ENCODE results near the gene GHRHR. TPM values are rescaled to one million over a fixed set of nuclear protein-coding genes. Genes with fewer than 3 reads are reported as not detected.

Gene GHRHR
- total RNA-seq, 6 experiments from 2014 or later, result 0.37 to 0.60 (median 0.59) TPM; not detected in 3

- 80% methylated on average over 2 of the region's 5 CpGs for WGBS (ENCODE audit: insufficient coverage, low coverage, low lambda C conversion rate, missing lambda C conversion rate)
- DNase-seq (no peak), ATAC-seq (no peak)
- Histone ChIP-seq H3K4me1 (no peaks in the 10 kb centered on the region), H3K27ac (no peak overlapping the region), H3K4me3 (no peak overlapping the region), H3K9me3 (no peaks in the 10 kb centered on the region), H3K36me3 (no peaks in the 10 kb centered on the region), H3K27me3 (no peaks in the 10 kb centered on the region)
- TF ChIP-seq POLR2A (IDR thresholded peaks at IDR 0.05) (no peak), CTCF (IDR thresholded peaks at IDR 0.05) (no peak)
- intact Hi-C loops (cut with DNase I), result loop anchor here in 1 of 2 donors (10.0 kb wide), 1 partner anchor 108 kb away; no protein-coding TSS in a partner anchor
Observed at GRCh38 chr7:30996883-30997282, 33.1 kb downstream of the GHRHR start.

DNA sequence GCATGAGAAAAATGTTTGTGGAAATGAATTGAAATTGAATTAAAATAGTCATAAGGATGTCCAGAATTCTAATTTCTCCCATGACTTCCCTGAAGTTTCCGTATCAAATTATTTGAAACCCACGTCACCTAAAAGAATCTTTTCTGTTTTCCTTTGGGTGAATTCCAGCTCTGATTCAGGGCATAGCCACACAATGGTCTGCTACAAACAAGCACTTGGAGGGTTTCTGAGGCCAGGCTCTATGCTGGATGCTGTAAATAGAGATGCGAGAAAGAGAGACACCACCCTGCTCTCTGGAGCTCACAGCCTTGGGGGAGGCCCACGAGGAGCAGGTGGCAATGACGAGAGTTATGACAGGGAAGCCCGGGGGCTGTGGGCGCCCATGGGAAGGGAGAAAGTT is 33.6 kb downstream of the GHRHR start:
- Histone ChIP-seq H3K4me3 (no peak overlapping the region), H3K4me1 (no peaks in the 10 kb centered on the region), H3K27me3 (no peaks in the 10 kb centered on the region), H3K9me3 (no peaks in the 10 kb centered on the region), H3K27ac (no peak overlapping the region), H3K36me3 (no peaks in the 10 kb centered on the region)
- 69% methylated on average over 7 of the region's 7 CpGs for WGBS (ENCODE audit: insufficient coverage, low coverage, low lambda C conversion rate, missing lambda C conversion rate)
- intact Hi-C loops (cut with DNase I), result loop anchor here in 1 of 2 donors (10.0 kb wide), 1 partner anchor 107 kb away; no protein-coding TSS in a partner anchor
- DNase-seq (no peak), ATAC-seq (no peak)
- TF ChIP-seq CTCF (IDR thresholded peaks at IDR 0.05), result no peak
- no peak for TF ChIP-seq POLR2A (IDR thresholded peaks at IDR 0.05)

GRCh38 chr7:30998180-30998579 is 34.4 kb downstream of the GHRHR start:
- no peak overlapping the region for H3K27ac ChIP-seq
- no peaks in the 10 kb centered on the region for H3K9me3 ChIP-seq
- 80% methylated on average over 1 of the region's 10 CpGs for WGBS (ENCODE audit: insufficient coverage, low coverage, low lambda C conversion rate, missing lambda C conversion rate)
- no peaks in the 10 kb centered on the region for H3K4me1 ChIP-seq
- no peaks in the 10 kb centered on the region for H3K36me3 ChIP-seq
- TF ChIP-seq CTCF (IDR thresholded peaks at IDR 0.05) (no peak), POLR2A (IDR thresholded peaks at IDR 0.05) (no peak)
- ATAC-seq (no peak), DNase-seq (no peak)
- H3K27me3 ChIP-seq, result no peaks in the 10 kb centered on the region
- H3K4me3 ChIP-seq, result no peak overlapping the region
- intact Hi-C loops (cut with DNase I), result loop anchor here in 1 of 2 donors (10.0 kb wide), 1 partner anchor 107 kb away; no protein-coding TSS in a partner anchor

- ATAC-seq, result peak in 1 of 4 donors; percentile 8
- 55% methylated on average over 5 of the region's 9 CpGs for WGBS (ENCODE audit: insufficient coverage, low coverage, low lambda C conversion rate, missing lambda C conversion rate)
- intact Hi-C loops (cut with DNase I), result no loop called here
Observed at GRCh38 chr7:31000161-31000693, 36.5 kb downstream of the GHRHR start.

More at GRCh38 chr7:31000161-31000693, 36.5 kb downstream of the GHRHR start:
- Histone ChIP-seq H3K36me3 (no peaks in the 10 kb centered on the region), H3K9me3 (no peaks in the 10 kb centered on the region), H3K27ac (no peak overlapping the region), H3K4me1 (no peaks in the 10 kb centered on the region), H3K27me3 (no peaks in the 10 kb centered on the region), H3K4me3 (no peak overlapping the region)
- DNase-seq, result no peak
- no peak for TF ChIP-seq POLR2A (IDR thresholded peaks at IDR 0.05)
- no peak for TF ChIP-seq CTCF (IDR thresholded peaks at IDR 0.05)
